Keratinocyte (primary cell): ENCODE results near the gene PARD6G. TPM values are rescaled to one million over a fixed set of nuclear protein-coding genes. Genes with fewer than 3 reads are reported as not detected.

ENCODE experiments used
- DNase-seq: peaks from one replicate; pipeline ENCODE4 v3.0.0-alpha.2; 2011; ENCODE audit warnings: low read depth, missing footprints, low spot score
- FAIRE-seq: peaks from 2 replicates; lab custom pipeline; 2011; peaks lifted over from hg19 to GRCh38; lab: Jason Lieb, UNC
- H2AFZ ChIP-seq: 2 replicates; pipeline ENCODE4 v1.6.0; 2012; ENCODE audit warnings: low read length, control low read depth, inconsistent platforms; ENCODE audit not compliant: control insufficient read depth
- H3K27ac ChIP-seq: 2 replicates; pipeline ENCODE4 v1.5.1; 2011; ENCODE audit warnings: low read length; ENCODE audit not compliant: control insufficient read depth, insufficient read depth
- H3K27me3 ChIP-seq: 3 replicates; pipeline ENCODE4 v1.6.0; 2011; ENCODE audit warnings: low read length; ENCODE audit not compliant: control insufficient read depth, insufficient read depth; ENCODE audit errors: extremely low read depth
- H3K36me3 ChIP-seq, 2 experiments: 2 replicates in 1 of 2; 3 replicates in 1 of 2; pipeline ENCODE4 v1.5.1; 2011; ENCODE audit warnings: low read length in 2 of 2, mild to moderate bottlenecking in 1 of 2; ENCODE audit not compliant: control insufficient read depth in 2 of 2, insufficient read depth in 2 of 2; ENCODE audit errors: extremely low read depth in 1 of 2
- H3K4me1 ChIP-seq: 3 replicates; pipeline ENCODE4 v1.5.1; 2011; ENCODE audit warnings: low read length; ENCODE audit not compliant: control insufficient read depth, insufficient read depth; ENCODE audit errors: extremely low read depth
- H3K4me2 ChIP-seq: 3 replicates; pipeline ENCODE4 v1.6.0; 2011; ENCODE audit warnings: low read depth, low read length; ENCODE audit not compliant: control insufficient read depth, insufficient read depth; ENCODE audit errors: extremely low read depth
- H3K4me3 ChIP-seq, 3 experiments: fragments of 200-600 bp in 1 of 3; sonication (generic) in 1 of 3; 2 replicates in 2 of 3; 3 replicates in 1 of 3; pipeline ENCODE4 v1.5.1; 2011 to 2016; ENCODE audit warnings: low read length in 3 of 3, mild to moderate bottlenecking in 3 of 3, control low read depth in 2 of 3, inconsistent platforms in 1 of 3, low read depth in 1 of 3, mixed read lengths in 1 of 3, mixed run types in 1 of 3, moderate library complexity in 1 of 3; ENCODE audit not compliant: control insufficient read depth in 2 of 3, insufficient read depth in 2 of 3; ENCODE audit errors: extremely low read depth in 1 of 3
- H3K79me2 ChIP-seq: 2 replicates; pipeline ENCODE4 v1.6.0; 2012; ENCODE audit warnings: low read length; ENCODE audit not compliant: control insufficient read depth, insufficient read depth
- H3K9ac ChIP-seq: 3 replicates; pipeline ENCODE4 v1.6.0; 2011; ENCODE audit warnings: low read length; ENCODE audit not compliant: control insufficient read depth, insufficient read depth; ENCODE audit errors: extremely low read depth
- H3K9me1 ChIP-seq: 3 replicates; pipeline ENCODE4 v1.6.0; 2011; ENCODE audit warnings: low read length; ENCODE audit not compliant: control insufficient read depth, insufficient read depth; ENCODE audit errors: extremely low read depth
- H3K9me3 ChIP-seq: 2 replicates; pipeline ENCODE4 v1.5.1; 2012; ENCODE audit warnings: low read depth, low read length; ENCODE audit not compliant: control insufficient read depth
- H4K20me1 ChIP-seq: 3 replicates; pipeline ENCODE4 v1.6.0; 2011; ENCODE audit warnings: low read length; ENCODE audit not compliant: control insufficient read depth, insufficient read depth; ENCODE audit errors: extremely low read depth
- CTCF ChIP-seq, 3 experiments: IDR thresholded peaks in 1 of 3; conservative IDR thresholded peaks in 1 of 3; optimal IDR thresholded peaks in 1 of 3; 2 replicates in 2 of 3; 3 replicates in 1 of 3; pipeline versions ENCODE3 to v1.5.1; 2011; ENCODE audit warnings: low read length in 3 of 3, mild to moderate bottlenecking in 3 of 3, moderate library complexity in 2 of 3, control low read depth in 1 of 3, inconsistent platforms in 1 of 3; ENCODE audit not compliant: insufficient read depth in 2 of 3; ENCODE audit errors: extremely low read depth in 1 of 3
- EZH2 ChIP-seq: IDR thresholded peaks from one replicate; pipeline ENCODE4 v1.6.1; 2012; ENCODE audit warnings: inconsistent platforms, mild to moderate bottlenecking, low read length, moderate library complexity
- dilution Hi-C: fragments of 300-500 bp; cut with MboI; formaldehyde crosslinking; loops from one replicate; pipeline ENCODE4 v1.7.0; 2020; ENCODE audit warnings: low sequenced_read_pairs; ENCODE audit not compliant: extremely low pct_ligation_motif_present
- polyA plus RNA-seq, 5 experiments: library from polyadenylated mRNA; depleted of rRNA in 3 of 5; stranded (reverse) in 3 of 5; stranded (forward) in 1 of 5; unstranded in 1 of 5; fragments of >200 nt; gene quantifications; 1 replicate in 1 of 5; 2 replicates in 3 of 5; 3 replicates in 1 of 5; pipeline versions ENCODE4 v1.2.1 to v1.2.3, GENCODE V29; 2011 to 2012; ENCODE audit warnings: missing spikeins in 2 of 5, low read depth in 1 of 5, low replicate concordance in 1 of 5

PARD6G gene
- polyA plus RNA-seq, 1 donor (not counting 4 experiments of a cell fraction or from before 2014, with no cell fraction given) = 21.3 TPM

GRCh38 chr18:80163183-80163582 is 84.1 kb downstream of the PARD6G start:
- H3K4me2 ChIP-seq = no peak overlapping the region
- H3K4me1 ChIP-seq = no peaks in the 10 kb centered on the region
- no peak overlapping the region for H2AFZ ChIP-seq
- H3K9me3 ChIP-seq = no peaks in the 10 kb centered on the region
- H3K9ac ChIP-seq = no peak overlapping the region
- no peaks in the 10 kb centered on the region for H3K27me3 ChIP-seq
- dilution Hi-C loops = no loop called here
- H3K4me3 ChIP-seq = no peak overlapping the region
- H3K79me2 ChIP-seq = peaks cover 6% of the 10 kb centered on the region
- DNase-seq (no peak), FAIRE-seq (no peak)
- H3K36me3 ChIP-seq = peaks cover 0 to 3% of the 10 kb centered on the region in 2 experiments
- H4K20me1 ChIP-seq = no peaks in the 10 kb centered on the region
- no peak for TF ChIP-seq EZH2
- no peak for TF ChIP-seq CTCF (optimal IDR thresholded peaks at IDR 0.05 in 1 of 3, IDR thresholded peaks at IDR 0.05 in 1 of 3, conservative IDR thresholded peaks at IDR 0.05 in 1 of 3; ENCODE audit: extremely low read depth in 1 of 3, insufficient read depth in 2 of 3, low read length in 3 of 3)
- no peak overlapping the region for H3K27ac ChIP-seq
- no peaks in the 10 kb centered on the region for H3K9me1 ChIP-seq

GRCh38 chr18:80161781-80162417 is 85.4 kb downstream of the PARD6G start:
- peaks cover 0 to 3% of the 10 kb centered on the region in 2 experiments for H3K36me3 ChIP-seq
- peaks cover 2% of the 10 kb centered on the region for H4K20me1 ChIP-seq
- no peaks in the 10 kb centered on the region for H3K9me3 ChIP-seq
- H3K27ac ChIP-seq = no peak overlapping the region
- DNase-seq = no peak
- no peak overlapping the region for H3K4me2 ChIP-seq
- dilution Hi-C loops = no loop called here
- no peak for FAIRE-seq
- no peak overlapping the region for H3K4me3 ChIP-seq
- no peaks in the 10 kb centered on the region for H3K27me3 ChIP-seq
- no peak overlapping the region for H3K9ac ChIP-seq
- H2AFZ ChIP-seq = no peak overlapping the region
- no peak for TF ChIP-seq EZH2
- H3K9me1 ChIP-seq = no peaks in the 10 kb centered on the region
- H3K4me1 ChIP-seq = no peaks in the 10 kb centered on the region
- peaks cover 4% of the 10 kb centered on the region for H3K79me2 ChIP-seq
